ENCODE measurements around the gene ZKSCAN2. TPM values are rescaled to one million over a fixed set of nuclear protein-coding genes. Genes with fewer than 3 reads are reported as not detected.

Gene ZKSCAN2
- total RNA-seq, 1 donor from 2014 or later = 16.2 TPM

- Mint-ChIP-seq H3K4me3 (ENCODE audit: unreplicated experiment) (no peak overlapping the region), H3K27me3 (ENCODE audit: unreplicated experiment) (no peaks in the 10 kb centered on the region), H3K36me3 (ENCODE audit: low read depth, unreplicated experiment) (no peaks in the 10 kb centered on the region), H3K4me1 (ENCODE audit: unreplicated experiment) (no peaks in the 10 kb centered on the region), H3K27ac (ENCODE audit: unreplicated experiment) (no peak overlapping the region), H3K9me3 (ENCODE audit: unreplicated experiment) (no peaks in the 10 kb centered on the region)
- TF ChIP-seq CTCF (IDR thresholded peaks at IDR 0.05; ENCODE audit: unreplicated experiment) = no peak
- DNase-seq (ENCODE audit: low spot score) = no peak
These were observed 46.9 kb downstream of the ZKSCAN2 start for GRCh38 chr16:25210758-25211157.

DNA sequence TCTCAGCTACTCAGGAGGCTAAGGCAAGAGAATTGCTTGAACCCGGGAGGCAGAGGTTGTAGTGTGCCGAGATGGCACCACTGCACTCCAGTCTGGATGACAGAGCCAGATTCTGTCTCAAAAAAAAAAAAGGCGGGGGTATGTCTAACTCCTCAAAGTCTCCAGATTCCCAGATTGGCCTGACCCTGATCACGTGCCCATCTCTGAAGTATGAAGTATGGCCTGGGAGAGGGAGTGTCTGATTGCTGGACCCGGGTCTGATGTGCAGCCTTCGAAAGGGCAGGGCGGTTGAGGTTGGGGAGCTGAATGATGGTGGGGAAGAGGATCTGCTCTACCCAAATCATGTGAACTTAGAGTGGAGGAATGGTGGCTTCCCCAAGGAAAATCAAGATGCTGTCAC lies 58.2 kb downstream of the ZKSCAN2 start:
- H3K27me3 Mint-ChIP-seq (ENCODE audit: unreplicated experiment) = no peaks in the 10 kb centered on the region
- H3K4me3 Mint-ChIP-seq (ENCODE audit: unreplicated experiment) = no peak overlapping the region
- no peak for TF ChIP-seq CTCF (IDR thresholded peaks at IDR 0.05; ENCODE audit: unreplicated experiment)
- H3K36me3 Mint-ChIP-seq (ENCODE audit: low read depth, unreplicated experiment) = no peaks in the 10 kb centered on the region
- no peak for DNase-seq (ENCODE audit: low spot score)
- no peaks in the 10 kb centered on the region for H3K9me3 Mint-ChIP-seq (ENCODE audit: unreplicated experiment)
- H3K4me1 Mint-ChIP-seq (ENCODE audit: unreplicated experiment) = no peaks in the 10 kb centered on the region
- H3K27ac Mint-ChIP-seq (ENCODE audit: unreplicated experiment) = no peak overlapping the region

DNA sequence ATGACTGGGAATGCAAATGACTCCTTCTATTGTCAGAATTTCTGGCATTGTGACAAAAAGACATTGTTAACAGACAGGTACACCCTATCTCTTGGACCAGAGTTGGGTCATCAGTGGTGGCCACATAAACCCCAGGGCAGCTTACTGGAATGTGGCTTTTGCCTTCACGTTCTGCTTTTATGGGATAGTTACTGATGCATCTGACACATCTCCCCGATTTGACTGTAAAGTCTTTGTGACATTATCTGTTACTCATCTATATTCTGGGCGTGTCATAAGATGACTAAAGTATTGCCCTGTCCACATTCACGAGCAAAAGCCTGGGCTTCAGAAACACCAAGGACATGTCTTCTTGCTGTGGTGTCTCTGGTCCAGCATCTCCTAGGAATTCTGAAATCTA lies 59.6 kb downstream of the ZKSCAN2 start:
- Mint-ChIP-seq H3K4me1 (ENCODE audit: unreplicated experiment) (no peaks in the 10 kb centered on the region), H3K27ac (ENCODE audit: unreplicated experiment) (no peak overlapping the region)

GRCh38 chr16:25194273-25194878 lies 63.3 kb downstream of the ZKSCAN2 start:
- Mint-ChIP-seq H3K4me1 (ENCODE audit: unreplicated experiment) (no peaks in the 10 kb centered on the region), H3K36me3 (ENCODE audit: low read depth, unreplicated experiment) (no peaks in the 10 kb centered on the region), H3K4me3 (ENCODE audit: unreplicated experiment) (no peak overlapping the region), H3K9me3 (ENCODE audit: unreplicated experiment) (no peaks in the 10 kb centered on the region), H3K27me3 (ENCODE audit: unreplicated experiment) (no peaks in the 10 kb centered on the region), H3K27ac (ENCODE audit: unreplicated experiment) (no peak overlapping the region)
- no peak for TF ChIP-seq CTCF (IDR thresholded peaks at IDR 0.05; ENCODE audit: unreplicated experiment)
- DNase-seq (ENCODE audit: low spot score) = no peak

More for the DNA sequence above, 59.6 kb downstream of the ZKSCAN2 start:
- Mint-ChIP-seq H3K36me3 (ENCODE audit: low read depth, unreplicated experiment) (no peaks in the 10 kb centered on the region), H3K9me3 (ENCODE audit: unreplicated experiment) (no peaks in the 10 kb centered on the region), H3K27me3 (ENCODE audit: unreplicated experiment) (no peaks in the 10 kb centered on the region), H3K4me3 (ENCODE audit: unreplicated experiment) (no peak overlapping the region)
- no peak for DNase-seq (ENCODE audit: low spot score)
- TF ChIP-seq CTCF (IDR thresholded peaks at IDR 0.05; ENCODE audit: unreplicated experiment) = no peak

- DNase-seq (ENCODE audit: low spot score) = no peak
- no peak overlapping the region for H3K4me3 Mint-ChIP-seq (ENCODE audit: unreplicated experiment)
- peaks cover 6% of the 10 kb centered on the region for H3K27me3 Mint-ChIP-seq (ENCODE audit: unreplicated experiment)
- H3K4me1 Mint-ChIP-seq (ENCODE audit: unreplicated experiment) = no peaks in the 10 kb centered on the region
- no peaks in the 10 kb centered on the region for H3K9me3 Mint-ChIP-seq (ENCODE audit: unreplicated experiment)
- no peak overlapping the region for H3K27ac Mint-ChIP-seq (ENCODE audit: unreplicated experiment)
- no peaks in the 10 kb centered on the region for H3K36me3 Mint-ChIP-seq (ENCODE audit: low read depth, unreplicated experiment)
- TF ChIP-seq CTCF (IDR thresholded peaks at IDR 0.05; ENCODE audit: unreplicated experiment) = no peak
These were observed 65.5 kb downstream of the ZKSCAN2 start for GRCh38 chr16:25192096-25192495.
